ENCODE measurements around the gene PCDHB7.
A peak's percentile ranks its signal among the peaks of the same experiment; 100 is the strongest.
"Not testable (repeated sequence)": the region's sequence is repeated elsewhere in the genome, so short reads cannot be mapped to it uniquely, and the experiment has no call there.

PCDHB7 gene

GRCh38 chr5:141182248-141182647 lies 9.8 kb downstream of the PCDHB7 start, which contains the start of gene PCDHB16:
Gene PCDHB16, plus strand, starts transcription at chr5:141182387. Its CDS starts 173 bp downstream, at chr5:141182560.
- DNase-seq: no peak

- DNase-seq: not testable (repeated sequence)
These were observed 11.8 kb downstream of the PCDHB7 start for GRCh38 chr5:141184117-141184855.

- no peak for DNase-seq
These were observed 14.6 kb downstream of the PCDHB7 start, which contains the start of gene PCDHB9 for GRCh38 chr5:141186897-141187512. Gene PCDHB9, plus strand, starts transcription at chr5:141187161. Its CDS starts 158 bp downstream, at chr5:141187319.

GRCh38 chr5:141188682-141189081 lies 16.2 kb downstream of the PCDHB7 start:
- not testable (repeated sequence) for DNase-seq

GRCh38 chr5:141189131-141189530 lies 16.7 kb downstream of the PCDHB7 start:
- not testable (repeated sequence) for DNase-seq

DNA sequence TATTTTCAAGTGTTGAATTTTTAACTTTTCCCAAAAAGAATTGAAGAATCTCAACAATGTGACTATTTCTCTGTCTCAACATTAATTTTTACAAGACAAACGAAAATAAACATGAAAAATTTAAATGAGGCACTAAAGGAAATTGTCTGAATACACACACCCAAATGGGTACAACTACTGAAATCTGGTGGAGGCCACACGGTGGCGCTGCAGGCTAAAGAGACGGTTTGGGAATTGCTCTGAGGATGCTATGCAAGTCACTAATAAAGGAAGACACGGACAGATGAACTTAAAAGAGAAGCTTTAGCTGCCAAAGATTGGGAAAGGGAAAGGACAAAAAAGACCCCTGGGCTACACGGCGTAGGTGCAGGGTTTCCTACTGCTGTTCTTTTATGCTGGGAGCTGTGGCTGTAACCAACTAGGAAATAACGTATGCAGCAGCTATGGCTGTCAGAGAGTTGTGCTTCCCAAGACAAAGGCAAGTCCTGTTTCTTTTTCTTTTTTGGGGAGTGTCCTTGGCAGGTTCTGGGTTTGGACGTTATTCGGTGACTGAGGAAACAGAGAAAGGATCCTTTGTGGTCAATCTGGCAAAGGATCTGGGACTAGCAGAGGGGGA lies 19.8 kb downstream of the PCDHB7 start, which contains the start of gene PCDHB10:
Gene PCDHB10, plus strand, starts transcription at position 244 of the 616 bp plus-strand sequence. Its CDS starts 200 bp downstream, at position 444.
- DNase-seq: peak; percentile 17

- DNase-seq: not testable (repeated sequence)
These were observed 21.9 kb downstream of the PCDHB7 start for GRCh38 chr5:141194332-141194731.

DNA sequence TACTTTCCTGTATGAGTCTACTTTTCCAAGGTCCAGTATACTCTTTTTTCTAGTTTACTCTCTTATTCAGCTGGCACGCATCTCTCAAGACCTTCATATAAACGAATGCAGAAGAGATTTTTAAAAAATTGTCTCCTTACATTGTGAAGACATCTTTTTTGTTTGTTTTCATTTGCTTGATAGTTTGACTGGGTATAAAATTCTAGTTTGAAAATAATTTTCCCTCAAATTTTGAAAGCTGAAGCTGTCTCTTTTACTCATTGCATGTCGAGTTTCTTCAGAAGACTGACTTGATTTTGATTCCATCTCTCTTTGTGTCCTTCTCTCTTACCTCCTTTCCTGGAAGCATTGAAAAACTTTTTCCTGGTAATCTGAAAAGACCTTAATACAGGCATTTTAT lies 23.9 kb downstream of the PCDHB7 start:
- DNase-seq: no peak

DNA sequence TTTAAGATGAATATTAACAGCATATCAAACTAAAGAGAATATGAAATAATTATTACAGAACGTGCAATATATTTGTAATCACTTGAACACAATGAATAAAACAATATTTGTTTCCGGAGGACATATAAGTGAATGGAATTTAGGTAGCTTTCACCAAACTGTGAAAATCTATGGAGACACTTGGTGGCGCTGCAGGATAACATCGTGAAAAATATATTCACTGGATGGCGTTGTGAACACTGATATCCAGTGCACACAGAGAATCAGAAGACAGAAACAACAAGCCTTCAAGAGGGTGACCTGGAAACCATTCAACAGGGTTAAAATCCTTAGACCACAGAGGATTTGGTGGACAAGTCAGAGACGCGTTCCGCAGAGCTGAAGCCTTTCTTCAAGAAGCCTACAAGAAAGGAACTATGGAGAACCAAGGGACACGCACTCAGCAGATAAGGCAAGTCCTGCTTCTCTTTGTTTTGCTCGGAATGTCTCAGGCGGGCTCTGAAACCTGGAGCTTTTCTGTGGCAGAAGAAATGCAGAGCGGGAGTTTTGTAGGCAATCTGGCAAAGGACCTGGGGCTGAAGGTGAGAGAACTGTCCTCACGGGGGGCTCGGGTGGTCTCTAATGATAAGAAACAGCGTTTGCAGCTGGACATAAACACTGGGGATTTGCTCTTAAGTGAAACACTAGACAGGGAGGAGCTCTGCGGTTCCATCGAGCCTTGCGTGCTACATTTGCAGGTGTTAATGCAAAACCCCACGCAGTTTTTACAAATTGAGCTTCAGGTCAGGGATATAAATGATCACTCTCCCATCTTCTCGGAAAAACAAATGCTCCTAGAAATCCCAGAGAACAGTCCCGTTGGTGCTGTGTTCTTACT lies 27.2 kb downstream of the PCDHB7 start, which contains the start of gene PCDHB11:
Gene PCDHB11, plus strand, starts transcription at position 269 of the 877 bp plus-strand sequence. Its CDS starts 148 bp downstream, at position 417.
- DNase-seq: no peak

DNA sequence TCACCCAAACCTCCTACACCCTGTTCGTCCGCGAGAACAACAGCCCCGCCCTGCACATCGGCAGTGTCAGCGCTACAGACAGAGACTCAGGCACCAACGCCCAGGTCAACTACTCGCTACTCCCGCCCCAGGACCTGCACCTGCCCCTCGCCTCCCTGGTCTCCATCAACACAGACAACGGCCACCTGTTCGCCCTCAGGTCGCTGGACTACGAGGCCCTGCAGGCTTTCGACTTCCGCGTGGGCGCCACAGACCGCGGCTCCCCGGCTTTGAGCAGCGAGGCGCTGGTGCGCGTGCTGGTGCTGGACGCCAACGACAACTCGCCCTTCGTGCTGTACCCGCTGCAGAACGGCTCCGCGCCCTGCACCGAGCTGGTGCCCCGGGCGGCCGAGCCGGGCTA lies 28.7 kb downstream of the PCDHB7 start:
- not testable (repeated sequence) for DNase-seq

DNA sequence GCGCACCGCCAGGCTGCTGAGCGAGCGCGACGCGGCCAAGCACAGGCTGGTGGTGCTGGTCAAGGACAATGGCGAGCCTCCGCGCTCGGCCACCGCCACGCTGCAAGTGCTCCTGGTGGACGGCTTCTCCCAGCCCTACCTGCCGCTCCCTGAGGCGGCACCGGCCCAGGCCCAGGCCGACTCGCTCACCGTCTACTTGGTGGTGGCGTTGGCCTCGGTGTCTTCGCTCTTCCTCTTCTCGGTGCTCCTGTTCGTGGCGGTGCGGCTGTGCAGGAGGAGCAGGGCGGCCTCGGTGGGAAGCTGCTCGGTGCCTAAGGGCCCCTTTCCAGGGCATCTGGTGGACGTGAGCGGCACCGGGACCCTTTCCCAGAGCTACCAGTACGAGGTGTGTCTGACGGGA lies 29.2 kb downstream of the PCDHB7 start:
- DNase-seq: not testable (repeated sequence)

GRCh38 chr5:141208478-141208877 lies 36.0 kb downstream of the PCDHB7 start, which contains the start of gene PCDHB12:
Gene PCDHB12, plus strand, starts transcription at chr5:141208719. Its CDS starts 189 bp downstream, at chr5:141208908.
- no peak for DNase-seq

GRCh38 chr5:141210281-141210680 lies 37.8 kb downstream of the PCDHB7 start:
- DNase-seq: not testable (repeated sequence)

DNA sequence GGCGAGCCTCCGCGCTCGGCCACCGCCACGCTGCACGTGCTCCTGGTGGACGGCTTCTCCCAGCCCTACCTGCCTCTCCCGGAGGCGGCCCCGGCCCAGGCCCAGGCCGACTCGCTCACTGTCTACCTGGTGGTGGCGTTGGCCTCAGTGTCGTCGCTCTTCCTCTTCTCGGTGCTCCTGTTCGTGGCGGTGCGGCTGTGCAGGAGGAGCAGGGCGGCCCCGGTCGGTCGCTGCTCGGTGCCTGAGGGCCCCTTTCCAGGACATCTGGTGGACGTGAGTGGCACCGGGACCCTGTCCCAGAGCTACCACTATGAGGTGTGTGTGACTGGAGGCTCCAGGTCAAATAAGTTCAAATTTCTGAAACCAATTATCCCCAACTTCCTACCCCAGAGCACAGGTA lies 38.4 kb downstream of the PCDHB7 start:
- DNase-seq: not testable (repeated sequence)

- peak; percentile 10 for DNase-seq
These were observed 41.4 kb downstream of the PCDHB7 start, which contains the start of gene PCDHB13 for GRCh38 chr5:141213656-141214339. Gene PCDHB13, plus strand, starts transcription at chr5:141213919. Its CDS starts 205 bp downstream, at chr5:141214124.

DNA sequence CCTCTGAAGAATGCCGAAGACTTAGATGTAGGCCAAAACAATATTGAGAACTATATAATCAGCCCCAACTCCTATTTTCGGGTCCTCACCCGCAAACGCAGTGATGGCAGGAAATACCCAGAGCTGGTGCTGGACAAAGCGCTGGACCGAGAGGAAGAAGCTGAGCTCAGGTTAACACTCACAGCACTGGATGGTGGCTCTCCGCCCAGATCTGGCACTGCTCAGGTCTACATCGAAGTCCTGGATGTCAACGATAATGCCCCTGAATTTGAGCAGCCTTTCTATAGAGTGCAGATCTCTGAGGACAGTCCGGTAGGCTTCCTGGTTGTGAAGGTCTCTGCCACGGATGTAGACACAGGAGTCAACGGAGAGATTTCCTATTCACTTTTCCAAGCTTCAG lies 42.1 kb downstream of the PCDHB7 start:
- not testable (repeated sequence) for DNase-seq

DNA sequence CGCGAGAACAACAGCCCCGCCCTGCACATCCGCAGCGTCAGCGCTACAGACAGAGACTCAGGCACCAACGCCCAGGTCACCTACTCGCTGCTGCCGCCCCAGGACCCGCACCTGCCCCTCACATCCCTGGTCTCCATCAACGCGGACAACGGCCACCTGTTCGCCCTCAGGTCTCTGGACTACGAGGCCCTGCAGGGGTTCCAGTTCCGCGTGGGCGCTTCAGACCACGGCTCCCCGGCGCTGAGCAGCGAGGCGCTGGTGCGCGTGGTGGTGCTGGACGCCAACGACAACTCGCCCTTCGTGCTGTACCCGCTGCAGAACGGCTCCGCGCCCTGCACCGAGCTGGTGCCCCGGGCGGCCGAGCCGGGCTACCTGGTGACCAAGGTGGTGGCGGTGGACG lies 43.1 kb downstream of the PCDHB7 start:
- DNase-seq: not testable (repeated sequence)

DNA sequence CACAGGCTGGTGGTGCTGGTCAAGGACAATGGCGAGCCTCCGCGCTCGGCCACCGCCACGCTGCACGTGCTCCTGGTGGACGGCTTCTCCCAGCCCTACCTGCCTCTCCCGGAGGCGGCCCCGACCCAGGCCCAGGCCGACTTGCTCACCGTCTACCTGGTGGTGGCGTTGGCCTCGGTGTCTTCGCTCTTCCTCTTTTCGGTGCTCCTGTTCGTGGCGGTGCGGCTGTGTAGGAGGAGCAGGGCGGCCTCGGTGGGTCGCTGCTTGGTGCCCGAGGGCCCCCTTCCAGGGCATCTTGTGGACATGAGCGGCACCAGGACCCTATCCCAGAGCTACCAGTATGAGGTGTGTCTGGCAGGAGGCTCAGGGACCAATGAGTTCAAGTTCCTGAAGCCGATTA lies 43.6 kb downstream of the PCDHB7 start:
- not testable (repeated sequence) for DNase-seq

GRCh38 chr5:141223112-141223783 lies 50.8 kb downstream of the PCDHB7 start, which contains the start of gene PCDHB14:
Gene PCDHB14, plus strand, starts transcription at chr5:141223343. Its CDS starts 163 bp downstream, at chr5:141223506.
- DNase-seq: no peak

- not testable (repeated sequence) for DNase-seq
These were observed 52.4 kb downstream of the PCDHB7 start for GRCh38 chr5:141224844-141225243.

DNA sequence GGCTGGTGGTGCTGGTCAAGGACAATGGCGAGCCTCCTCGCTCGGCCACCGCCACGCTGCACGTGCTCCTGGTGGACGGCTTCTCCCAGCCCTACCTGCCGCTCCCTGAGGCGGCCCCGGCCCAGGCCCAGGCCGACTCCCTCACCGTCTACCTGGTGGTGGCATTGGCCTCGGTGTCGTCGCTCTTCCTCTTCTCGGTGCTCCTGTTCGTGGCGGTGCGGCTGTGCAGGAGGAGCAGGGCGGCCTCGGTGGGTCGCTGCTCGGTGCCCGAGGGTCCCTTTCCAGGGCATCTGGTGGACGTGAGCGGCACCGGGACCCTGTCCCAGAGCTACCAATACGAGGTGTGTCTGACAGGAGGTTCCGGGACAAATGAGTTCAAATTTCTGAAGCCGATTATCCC lies 53.0 kb downstream of the PCDHB7 start:
- DNase-seq: not testable (repeated sequence)

All from stimulated activated CD4-positive, alpha-beta T cell treated with anti-CD3 and anti-CD28 coated beads, Interleukin-1b, Interleukin-23, amount 100 ng/mL, for 48 hours (primary cell).